Stimulated activated CD4-positive, alpha-beta T cell treated with anti-CD3 and anti-CD28 coated beads, Interleukin-4, amount 100 ng/mL, for 48 hours (primary cell): ENCODE measurements around the gene HES4.

Experiments
- DNase-seq, 2 donors: peaks; one replicate each; pipeline ENCODE4 v3.0.0-alpha.2; 2020; ENCODE audit warnings: low read depth in 2 of 2

HES4 gene

DNA sequence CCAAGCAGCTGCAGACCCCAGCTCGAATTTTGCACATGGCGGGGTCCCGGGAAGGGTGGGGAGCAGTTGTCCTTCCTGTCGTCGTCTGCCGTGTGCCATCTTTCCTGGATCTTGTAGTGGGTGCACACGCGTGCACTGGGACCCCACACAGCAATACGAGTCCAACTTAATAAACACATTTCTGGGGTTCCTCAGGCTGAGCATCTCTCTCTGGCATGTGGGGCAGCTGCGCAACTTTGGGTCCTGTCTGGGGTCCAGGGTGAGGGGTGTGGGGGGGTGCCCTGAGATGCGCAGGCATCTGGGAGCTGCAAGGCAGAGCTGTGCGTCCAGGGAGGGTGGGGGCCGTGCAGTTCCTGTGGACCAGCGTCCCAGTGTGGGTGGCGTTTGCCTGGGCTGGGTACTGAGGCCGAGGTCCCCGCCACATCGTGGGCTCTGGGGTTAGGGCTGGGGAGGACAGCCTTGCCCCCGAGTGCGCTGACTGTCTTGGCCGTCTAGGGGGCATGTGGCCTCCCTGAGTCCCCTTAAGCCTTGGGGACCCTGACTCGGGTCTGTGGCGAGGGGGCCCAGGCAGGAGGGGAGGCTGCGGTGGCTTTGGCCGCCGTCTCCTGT, 34.3 kb downstream of the HES4 start:
- DNase-seq = no peak

DNA sequence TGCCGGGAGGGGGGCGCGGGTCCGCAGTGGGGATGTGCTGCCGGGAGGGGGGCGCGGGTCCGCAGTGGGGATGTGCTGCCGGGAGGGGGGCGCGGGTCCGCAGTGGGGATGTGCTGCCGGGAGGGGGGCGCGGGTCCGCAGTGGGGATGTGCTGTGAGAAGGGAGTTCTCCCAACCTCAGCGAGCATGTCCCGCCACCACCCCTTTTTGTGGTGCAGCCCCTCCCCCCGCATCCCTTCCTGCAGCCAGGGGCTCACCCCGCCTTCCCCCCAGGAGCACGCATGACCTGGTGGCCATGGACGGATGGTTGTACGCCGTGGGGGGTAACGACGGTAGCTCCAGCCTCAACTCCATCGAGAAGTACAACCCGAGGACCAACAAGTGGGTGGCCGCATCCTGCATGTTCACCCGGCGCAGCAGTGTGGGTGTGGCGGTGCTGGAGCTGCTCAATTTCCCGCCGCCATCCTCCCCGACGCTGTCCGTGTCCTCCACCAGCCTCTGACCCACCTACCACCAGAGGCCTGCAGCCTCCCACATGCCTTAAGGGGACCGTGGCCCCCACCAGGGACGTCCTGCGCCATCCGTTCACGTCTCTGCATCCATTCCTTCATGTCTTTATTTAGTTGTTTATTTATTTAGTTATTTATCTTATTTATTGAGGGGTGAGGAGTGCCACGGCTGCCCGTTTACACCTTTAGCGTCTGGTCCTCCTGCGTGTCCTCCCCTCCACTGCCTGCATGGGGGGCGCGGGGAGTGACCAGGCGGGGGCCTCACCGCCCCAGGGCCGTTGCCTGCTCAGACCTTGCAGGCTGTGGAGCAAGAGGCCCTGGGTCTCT, 35.0 kb downstream of the HES4 start:
- DNase-seq = no peak

DNA sequence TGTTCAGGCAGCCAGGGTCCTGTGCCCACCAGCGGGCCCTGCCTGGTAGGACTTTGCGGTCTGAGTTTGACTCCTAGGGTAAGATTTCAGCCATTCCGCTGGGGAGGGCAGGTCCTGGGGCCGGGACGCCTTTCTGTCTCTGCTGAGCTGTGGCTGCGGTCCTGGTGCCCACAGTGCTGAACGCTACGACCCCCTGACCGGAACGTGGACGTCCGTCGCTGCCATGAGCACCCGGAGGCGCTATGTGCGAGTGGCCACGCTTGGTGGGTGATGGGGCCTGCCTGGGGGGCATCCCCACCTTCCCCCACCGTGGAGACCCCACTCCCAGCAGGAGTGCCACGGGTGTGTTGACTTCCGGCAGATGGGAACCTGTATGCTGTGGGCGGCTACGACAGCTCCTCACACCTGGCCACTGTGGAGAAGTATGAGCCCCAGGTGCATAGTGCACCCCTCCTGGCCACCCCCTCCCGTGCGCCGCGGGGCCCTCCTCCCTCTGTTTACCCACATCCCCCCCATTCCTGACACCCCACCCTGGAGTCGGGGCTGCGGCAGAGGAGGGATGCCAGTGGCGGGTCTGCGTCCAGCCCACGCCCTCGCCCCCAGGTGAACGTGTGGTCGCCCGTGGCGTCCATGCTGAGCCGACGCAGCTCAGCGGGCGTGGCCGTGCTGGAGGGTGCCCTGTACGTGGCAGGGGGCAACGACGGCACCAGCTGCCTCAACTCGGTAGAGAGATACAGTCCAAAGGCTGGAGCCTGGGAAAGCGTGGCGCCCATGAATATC, 36.0 kb downstream of the HES4 start:
- DNase-seq = no peak

DNA sequence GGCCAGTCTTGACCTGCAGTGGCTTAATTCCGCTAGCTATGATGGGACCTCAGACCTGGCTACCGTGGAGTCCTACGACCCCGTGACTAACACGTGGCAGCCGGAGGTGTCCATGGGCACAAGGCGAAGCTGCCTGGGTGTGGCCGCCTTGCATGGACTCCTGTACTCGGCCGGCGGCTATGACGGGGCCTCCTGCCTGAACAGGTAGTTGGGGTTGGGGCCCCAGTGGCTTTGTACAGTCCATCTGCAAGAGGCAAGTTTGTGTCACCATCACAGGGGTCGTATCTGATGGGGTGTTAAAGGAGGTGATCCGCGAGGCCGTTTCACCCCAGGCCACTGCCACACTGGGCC, 36.6 kb downstream of the HES4 start:
- no peak for DNase-seq

DNA sequence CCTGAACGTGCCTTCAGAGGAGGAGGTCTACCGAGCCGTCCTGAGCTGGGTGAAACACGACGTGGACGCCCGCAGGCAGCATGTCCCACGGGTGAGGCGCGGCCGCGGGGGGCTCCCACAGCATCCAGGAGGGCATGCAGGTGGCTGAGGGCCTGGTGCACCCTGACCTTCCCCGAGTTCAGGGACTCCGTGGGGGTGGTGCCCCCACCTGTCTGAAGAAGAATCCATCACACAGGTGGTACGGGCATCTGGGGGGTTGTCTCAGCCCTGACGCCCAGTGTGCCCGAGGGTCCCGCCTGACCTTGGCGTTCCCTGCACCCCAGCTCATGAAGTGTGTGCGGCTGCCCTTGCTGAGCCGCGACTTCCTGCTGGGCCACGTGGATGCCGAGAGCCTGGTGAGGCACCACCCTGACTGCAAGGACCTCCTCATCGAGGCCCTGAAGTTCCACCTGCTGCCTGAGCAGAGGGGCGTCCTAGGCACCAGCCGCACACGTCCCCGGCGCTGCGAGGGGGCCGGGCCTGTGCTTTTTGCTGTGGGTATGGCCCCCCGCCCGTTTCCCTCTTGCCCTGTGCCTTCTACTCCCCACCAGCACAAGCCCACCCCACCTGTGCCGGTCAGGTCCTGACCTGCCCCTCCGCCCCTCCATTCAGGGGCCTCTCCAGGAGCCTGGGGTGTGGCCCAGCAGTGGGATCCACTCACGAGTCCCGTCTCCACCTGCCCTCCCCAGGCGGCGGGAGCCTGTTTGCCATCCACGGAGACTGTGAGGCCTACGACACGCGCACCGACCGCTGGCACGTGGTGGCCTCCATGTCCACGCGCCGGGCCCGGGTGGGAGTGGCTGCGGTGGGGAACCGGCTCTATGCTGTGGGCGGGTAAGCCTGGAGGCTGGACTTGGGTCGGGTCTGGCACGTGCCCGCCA, 37.3 kb downstream of the HES4 start:
- no peak for DNase-seq

DNA sequence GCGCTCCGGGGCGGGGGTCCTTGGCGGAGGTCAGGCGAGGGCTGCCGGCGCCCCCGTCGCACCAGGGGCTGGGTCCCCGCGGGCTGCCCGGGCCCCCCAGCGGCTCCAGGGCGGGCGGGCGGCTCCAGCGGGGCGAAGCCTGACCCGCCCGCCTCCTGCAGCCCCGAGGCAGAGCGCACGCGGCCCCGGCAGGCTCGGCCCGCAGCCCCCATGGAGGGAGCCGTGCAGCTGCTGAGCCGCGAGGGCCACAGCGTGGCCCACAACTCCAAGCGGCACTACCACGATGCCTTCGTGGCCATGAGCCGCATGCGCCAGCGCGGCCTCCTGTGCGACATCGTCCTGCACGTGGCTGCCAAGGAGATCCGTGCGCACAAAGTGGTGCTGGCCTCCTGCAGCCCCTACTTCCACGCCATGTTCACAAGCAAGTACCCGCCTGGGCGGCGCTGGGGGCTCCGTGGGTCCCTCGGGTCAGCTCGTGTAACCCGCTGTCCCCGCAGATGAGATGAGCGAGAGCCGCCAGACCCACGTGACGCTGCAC, 38.7 kb downstream of the HES4 start:
- DNase-seq = no peak

DNA sequence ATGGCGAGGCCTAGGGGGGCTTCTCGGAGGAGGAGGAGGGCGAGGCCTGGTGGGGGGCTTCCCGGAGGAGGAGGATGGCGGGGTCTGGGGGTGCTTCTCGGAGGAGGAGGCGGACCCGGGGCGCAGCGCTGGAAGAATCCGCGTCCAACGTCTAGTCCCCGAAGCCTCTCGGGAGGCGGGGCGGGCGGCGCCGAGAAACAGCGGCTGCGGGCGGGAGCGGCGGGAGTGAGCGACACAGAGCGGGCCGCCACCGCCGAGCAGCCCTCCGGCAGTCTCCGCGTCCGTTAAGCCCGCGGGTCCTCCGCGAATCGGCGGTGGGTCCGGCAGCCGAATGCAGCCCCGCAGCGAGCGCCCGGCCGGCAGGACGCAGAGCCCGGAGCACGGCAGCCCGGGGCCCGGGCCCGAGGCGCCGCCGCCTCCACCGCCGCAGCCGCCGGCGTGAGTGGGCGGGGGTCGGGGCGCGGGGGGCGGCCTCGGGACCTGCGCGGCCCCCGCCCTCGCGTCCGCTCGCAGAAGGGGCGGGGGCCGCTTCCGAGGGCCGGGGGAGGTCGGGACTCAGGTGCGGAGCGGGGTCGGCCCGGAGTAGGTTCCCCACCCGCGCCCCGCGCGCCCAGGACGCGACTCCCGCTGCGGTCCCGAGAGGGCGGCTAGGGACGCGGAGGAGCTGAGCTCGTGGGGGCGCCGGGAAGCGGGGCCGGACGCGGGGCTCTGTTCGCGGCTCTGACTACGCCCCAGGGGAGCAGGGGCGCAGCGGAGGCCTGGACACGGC, 39.4 kb downstream of the HES4 start, which contains the start of gene KLHL17:
Gene KLHL17, plus strand, starts transcription at position 222 of the 769 bp plus-strand sequence. Its CDS starts 110 bp downstream, at position 332.
- peak; percentile 82 to 86 for DNase-seq

DNA sequence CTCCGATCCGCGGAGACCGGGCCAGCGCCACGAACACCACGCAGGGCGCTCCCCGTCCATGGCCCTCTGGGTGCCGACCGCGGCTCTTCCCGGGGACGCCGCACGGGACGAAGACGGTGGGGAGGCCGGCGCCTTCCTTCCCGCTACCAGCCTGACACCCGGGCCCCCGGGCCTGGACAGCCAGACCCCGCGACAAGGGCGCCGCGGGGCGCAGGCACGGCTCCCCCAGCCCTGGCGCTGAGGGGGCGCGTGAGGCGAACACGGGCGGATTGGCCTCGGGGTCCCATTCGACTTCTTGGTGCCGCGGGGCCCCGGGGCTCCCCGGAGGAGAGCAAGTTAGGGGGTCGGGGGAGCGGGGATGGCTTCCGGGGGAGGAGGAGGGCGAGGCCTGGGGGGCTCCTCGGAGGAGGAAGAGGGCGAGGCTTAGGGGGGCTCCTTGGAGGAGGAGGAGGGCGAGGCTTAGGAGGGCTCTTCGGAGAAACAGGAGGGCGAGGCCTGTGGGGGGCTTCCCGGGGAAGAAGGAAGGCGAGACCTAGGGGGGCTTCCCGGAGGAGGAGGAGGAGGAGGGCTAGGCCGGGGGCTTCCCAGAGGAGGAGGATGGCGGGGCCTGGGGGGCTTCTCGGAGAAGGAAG, 40.0 kb downstream of the HES4 start:
- no peak for DNase-seq

DNA sequence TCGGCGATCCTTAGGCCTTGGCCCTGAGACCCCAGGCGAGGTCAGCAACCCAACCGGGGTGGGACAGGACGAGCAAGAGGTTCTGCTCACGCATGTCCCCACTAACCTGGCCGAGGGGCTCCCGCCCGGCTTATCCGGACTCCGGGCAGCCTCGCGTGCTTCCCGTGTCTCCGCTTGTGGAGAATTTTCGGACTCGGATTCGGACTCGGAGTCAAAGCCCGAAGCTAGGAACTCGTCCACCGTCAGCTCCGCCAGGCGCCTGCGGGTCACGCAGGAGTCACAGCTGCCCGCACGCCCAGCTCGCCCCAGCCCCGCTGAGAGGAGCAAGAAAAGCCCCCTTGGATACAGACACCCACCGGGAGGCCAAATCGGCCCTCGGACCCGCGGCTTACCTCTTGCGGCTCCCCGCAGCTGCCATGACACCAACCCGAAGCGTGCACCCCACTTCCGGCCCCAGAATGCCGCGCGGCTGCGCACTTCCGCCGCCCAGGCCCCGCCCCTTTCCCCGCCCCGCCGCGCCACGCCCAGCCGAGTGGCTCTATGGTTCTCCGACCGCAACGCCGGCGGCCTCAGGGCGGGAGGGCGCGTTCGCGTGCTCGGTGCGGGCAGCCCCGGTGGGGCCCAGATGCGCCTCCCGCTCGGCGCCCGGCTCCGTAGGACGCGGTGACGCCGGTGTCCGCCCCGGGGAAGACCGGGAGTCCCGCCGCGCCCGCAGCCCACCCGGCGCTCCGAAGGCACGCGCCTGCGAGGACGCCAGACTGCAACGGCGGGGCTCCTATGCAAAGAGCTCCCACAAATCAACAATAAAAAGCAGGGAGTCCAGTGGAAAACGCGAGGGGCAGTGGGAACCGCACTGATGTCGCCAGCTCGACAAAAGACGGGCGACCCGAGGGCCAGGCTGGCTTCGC, 40.8 kb downstream of the HES4 start, which contains the start of gene NOC2L:
Gene NOC2L, minus strand, starts transcription at position 434 of the 908 bp plus-strand sequence. Its CDS starts 16 bp downstream, at position 418.
- peak; percentile 96 to 99 for DNase-seq

GRCh38 chr1:956636-957035, 43.3 kb downstream of the HES4 start:
- no peak for DNase-seq

DNA sequence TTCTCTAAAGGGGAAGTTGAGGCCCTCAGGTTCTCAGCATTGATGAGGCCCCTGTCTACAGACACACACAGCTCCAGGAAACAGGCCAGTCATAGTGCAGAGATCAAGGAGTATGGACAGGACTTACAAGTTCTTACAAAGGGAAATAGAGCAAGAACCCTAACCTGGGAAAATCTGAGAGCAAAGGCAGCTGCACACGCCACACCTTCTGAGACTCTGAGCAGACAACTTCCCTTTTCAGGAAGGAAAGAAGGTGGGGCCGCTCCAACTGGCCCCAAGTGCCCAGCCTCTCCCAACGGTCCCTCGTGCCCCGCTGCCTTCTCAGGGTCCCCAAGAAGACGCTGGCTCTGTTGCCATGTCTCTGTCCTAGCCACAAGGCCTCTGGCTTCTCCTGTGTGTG, 44.4 kb downstream of the HES4 start:
- no peak for DNase-seq

GRCh38 chr1:954927-955326, 45.0 kb downstream of the HES4 start:
- no peak for DNase-seq

DNA sequence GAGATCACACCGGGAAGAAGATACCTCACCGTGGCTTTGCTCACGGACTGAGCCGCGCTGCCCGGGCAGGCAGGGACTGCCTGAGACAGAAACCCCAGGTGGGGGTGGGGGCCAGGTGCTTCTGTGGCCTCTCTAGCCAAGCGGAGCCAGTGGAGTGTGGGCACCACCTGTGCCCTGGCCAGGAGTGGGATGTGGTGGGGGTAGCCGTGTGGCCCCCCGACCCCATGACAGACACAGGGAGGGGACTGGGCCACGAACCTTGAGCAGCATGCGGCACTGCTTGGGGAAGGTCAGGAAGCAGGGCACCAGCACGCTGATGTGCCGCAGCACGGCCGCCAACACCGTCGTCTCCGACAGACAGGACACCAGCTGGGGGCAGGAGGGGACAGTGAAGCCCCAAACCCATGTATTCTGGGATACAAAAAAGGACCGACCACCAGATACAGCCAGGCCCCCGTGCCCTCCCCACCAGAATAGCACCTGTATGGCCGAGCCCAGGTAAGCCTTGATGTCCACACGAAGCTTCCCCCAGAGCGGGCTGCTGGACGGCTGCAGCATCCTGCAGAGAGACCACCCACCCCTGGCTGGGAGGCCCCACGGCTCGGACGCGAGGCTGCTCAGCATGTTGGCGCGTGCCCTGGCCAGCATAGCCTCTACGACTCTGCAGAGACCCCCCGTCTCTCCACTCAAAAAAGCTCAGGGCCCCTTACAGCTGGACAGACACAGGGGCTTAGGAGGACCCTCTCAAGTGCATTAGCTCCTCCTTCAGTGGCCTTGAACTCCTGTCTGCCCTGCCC, 46.2 kb downstream of the HES4 start:
- DNase-seq = no peak

GRCh38 chr1:952603-953002, 47.3 kb downstream of the HES4 start:
- DNase-seq = no peak

GRCh38 chr1:952201-952600, 47.7 kb downstream of the HES4 start:
- DNase-seq = no peak

- DNase-seq = no peak
Observed at GRCh38 chr1:951364-951763, 48.5 kb downstream of the HES4 start.

DNA sequence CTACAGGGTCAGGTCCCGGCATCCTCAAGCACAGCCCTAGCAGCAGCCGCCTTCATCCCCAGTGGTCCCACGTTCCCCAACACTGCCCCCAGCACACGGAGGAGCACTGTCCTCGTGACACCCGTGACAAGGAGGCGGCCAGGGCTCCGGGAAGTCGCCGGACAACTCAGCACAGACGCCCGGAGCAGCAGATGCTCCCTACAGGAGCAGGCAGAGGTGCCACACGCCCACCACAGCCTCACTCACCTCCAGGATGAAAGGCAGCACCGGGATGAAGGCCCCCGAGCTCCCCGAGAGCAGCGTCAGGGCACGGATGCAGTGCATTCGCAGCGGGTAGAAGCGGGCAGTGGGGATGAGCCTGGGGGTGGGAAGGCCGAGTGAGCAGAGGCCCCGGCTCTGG, 49.0 kb downstream of the HES4 start:
- no peak for DNase-seq

GRCh38 chr1:950268-950667, 49.6 kb downstream of the HES4 start:
- no peak for DNase-seq
